Measurements from ENCODE around the gene SCNN1A.

DNA sequence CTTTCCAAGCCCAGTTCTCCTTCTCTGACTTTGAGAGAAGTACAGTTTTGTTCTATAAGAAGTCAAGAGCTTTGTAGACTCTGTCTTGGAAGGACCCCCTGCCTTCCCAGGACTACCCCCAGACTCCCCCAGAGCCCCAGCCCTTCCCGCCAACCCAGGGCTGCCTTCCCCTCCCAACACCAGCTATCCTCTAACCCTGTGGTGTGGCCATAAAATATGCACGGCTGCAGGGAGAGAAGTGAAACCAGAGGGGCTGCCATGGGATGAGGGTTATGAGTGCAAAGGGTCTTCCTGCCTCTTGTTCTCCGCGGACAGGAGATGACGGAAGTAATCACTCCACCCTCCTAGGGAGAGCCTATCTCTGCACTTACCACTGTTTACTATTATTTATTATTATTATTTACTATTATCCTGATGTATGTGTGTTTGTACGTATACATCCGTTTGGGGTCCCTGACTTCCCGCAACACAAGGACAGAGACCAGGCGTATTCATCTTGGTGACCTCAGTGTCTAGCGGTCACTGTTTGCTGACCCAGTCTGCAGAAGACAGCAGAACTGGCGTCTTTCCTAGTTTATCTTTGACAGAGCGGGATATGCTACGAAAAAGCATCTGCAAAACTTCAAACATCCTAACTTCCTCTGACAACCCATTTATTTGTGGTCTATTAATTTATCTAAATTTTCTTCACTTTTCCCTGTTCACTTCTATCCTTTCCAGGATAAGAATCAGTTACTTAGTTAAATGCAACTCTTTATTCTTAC is 3.5 kb upstream of the SCNN1A start:
- TF ChIP-seq, protein P1, sequence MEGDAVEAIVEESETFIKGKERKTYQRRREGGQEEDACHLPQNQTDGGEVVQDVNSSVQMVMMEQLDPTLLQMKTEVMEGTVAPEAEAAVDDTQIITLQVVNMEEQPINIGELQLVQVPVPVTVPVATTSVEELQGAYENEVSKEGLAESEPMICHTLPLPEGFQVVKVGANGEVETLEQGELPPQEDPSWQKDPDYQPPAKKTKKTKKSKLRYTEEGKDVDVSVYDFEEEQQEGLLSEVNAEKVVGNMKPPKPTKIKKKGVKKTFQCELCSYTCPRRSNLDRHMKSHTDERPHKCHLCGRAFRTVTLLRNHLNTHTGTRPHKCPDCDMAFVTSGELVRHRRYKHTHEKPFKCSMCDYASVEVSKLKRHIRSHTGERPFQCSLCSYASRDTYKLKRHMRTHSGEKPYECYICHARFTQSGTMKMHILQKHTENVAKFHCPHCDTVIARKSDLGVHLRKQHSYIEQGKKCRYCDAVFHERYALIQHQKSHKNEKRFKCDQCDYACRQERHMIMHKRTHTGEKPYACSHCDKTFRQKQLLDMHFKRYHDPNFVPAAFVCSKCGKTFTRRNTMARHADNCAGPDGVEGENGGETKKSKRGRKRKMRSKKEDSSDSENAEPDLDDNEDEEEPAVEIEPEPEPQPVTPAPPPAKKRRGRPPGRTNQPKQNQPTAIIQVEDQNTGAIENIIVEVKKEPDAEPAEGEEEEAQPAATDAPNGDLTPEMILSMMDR (IDR thresholded peaks at IDR 0.05), result no peak
- TF ChIP-seq POLR2A (IDR thresholded peaks at IDR 0.05), result no peak
